CD4-positive, alpha-beta T cell treated with Interleukin-2 at 100 ng/mL for 4 hours (primary cell): ENCODE measurements around the gene LMTK2.
"Not testable (repeated sequence)": the region's sequence is repeated elsewhere in the genome, so short reads cannot be mapped to it uniquely, and the experiment has no call there.

Experiments used
- DNase-seq: peaks from one replicate; pipeline ENCODE4 v3.0.0-alpha.2; 2020; ENCODE audit warnings: low spot score

The LMTK2 gene

GRCh38 chr7:98105942-98106544, 619 bp upstream of the LMTK2 start:
- DNase-seq = peak; percentile 27

- DNase-seq = no peak
Observed at GRCh38 chr7:98107313-98107721, 655 bp downstream of the LMTK2 start.

GRCh38 chr7:98110249-98111022, 3.8 kb downstream of the LMTK2 start:
- DNase-seq = no peak

- DNase-seq = no peak
Observed at GRCh38 chr7:98112077-98112476, 5.4 kb downstream of the LMTK2 start.

- DNase-seq = no peak
Observed at GRCh38 chr7:98115746-98116525, 9.3 kb downstream of the LMTK2 start.

GRCh38 chr7:98116656-98117461, 10.2 kb downstream of the LMTK2 start:
- no peak for DNase-seq

- no peak for DNase-seq
Observed at GRCh38 chr7:98119256-98119918, 12.7 kb downstream of the LMTK2 start.

- no peak for DNase-seq
Observed at GRCh38 chr7:98120559-98120958, 13.9 kb downstream of the LMTK2 start.

GRCh38 chr7:98121388-98121787, 14.7 kb downstream of the LMTK2 start:
- DNase-seq = not testable (repeated sequence)

- no peak for DNase-seq
Observed at GRCh38 chr7:98123365-98123696, 16.7 kb downstream of the LMTK2 start.

- no peak for DNase-seq
Observed at GRCh38 chr7:98125759-98126158, 19.1 kb downstream of the LMTK2 start.

GRCh38 chr7:98126311-98127142, 19.9 kb downstream of the LMTK2 start:
- no peak for DNase-seq

GRCh38 chr7:98128346-98128745, 21.7 kb downstream of the LMTK2 start:
- DNase-seq = no peak

- no peak for DNase-seq
Observed at GRCh38 chr7:98130959-98131358, 24.3 kb downstream of the LMTK2 start.

GRCh38 chr7:98133181-98133580, 26.5 kb downstream of the LMTK2 start:
- DNase-seq = peak; percentile 32

GRCh38 chr7:98133621-98134303, 27.1 kb downstream of the LMTK2 start:
- no peak for DNase-seq

- DNase-seq = no peak
Observed at GRCh38 chr7:98134420-98135228, 28.0 kb downstream of the LMTK2 start.

- no peak for DNase-seq
Observed at GRCh38 chr7:98135984-98136383, 29.3 kb downstream of the LMTK2 start.

GRCh38 chr7:98136423-98136822, 29.8 kb downstream of the LMTK2 start:
- no peak for DNase-seq
